ENCODE data around the gene GTF2A1L.
A peak's percentile ranks its signal among the peaks of the same experiment; 100 is the strongest.

GTF2A1L gene

GRCh38 chr2:48707466-48707865, 89.8 kb downstream of the GTF2A1L start:
- no peak for DNase-seq

GRCh38 chr2:48709096-48710034, 91.7 kb downstream of the GTF2A1L start:
- DNase-seq, result no peak

DNA sequence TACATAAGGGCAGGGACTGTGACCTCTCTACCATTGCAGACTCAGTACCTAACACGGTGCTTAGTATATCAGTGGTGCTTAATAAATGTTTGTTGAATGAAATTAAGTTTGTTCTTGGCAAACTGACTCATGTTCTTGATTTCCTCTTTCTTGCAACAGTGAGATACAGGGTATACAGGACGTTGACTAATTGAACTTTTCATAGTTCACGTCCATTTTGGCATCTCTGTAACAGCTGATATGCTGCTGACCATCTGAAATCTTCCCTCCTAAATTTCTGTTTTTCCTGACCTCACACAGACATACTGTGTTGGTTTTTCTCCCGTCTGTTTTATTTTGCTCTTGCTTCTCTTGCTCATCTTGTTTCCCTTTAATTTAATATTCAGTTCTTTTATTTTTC, 93.7 kb downstream of the GTF2A1L start:
- no peak for DNase-seq

DNA sequence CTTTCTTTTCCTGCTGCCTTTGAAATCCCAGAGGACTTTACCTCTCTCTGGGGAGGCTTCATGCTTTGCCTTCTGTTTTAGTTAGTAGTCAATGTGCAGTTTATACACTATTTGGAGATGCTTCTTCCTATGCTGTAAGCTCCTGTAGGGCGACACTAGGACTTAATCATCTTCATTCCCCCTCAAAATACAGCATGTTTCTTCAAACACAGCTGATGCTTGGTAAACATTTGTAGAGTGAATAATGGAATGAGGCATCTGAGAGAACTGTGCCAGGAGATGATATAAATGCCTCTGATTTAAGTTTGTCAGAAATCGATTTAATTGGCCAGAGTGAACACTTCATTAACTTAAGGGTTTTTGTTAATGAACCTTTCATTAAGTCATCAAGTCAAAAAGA, 94.5 kb downstream of the GTF2A1L start:
- no peak for DNase-seq

- DNase-seq, result no peak
Observed at GRCh38 chr2:48713647-48714046, 96.0 kb downstream of the GTF2A1L start.

GRCh38 chr2:48714245-48714644, 96.6 kb downstream of the GTF2A1L start:
- DNase-seq, result no peak

GRCh38 chr2:48715042-48715899, 97.6 kb downstream of the GTF2A1L start:
- no peak for DNase-seq

- no peak for DNase-seq
Observed at GRCh38 chr2:48715956-48716355, 98.3 kb downstream of the GTF2A1L start.

DNA sequence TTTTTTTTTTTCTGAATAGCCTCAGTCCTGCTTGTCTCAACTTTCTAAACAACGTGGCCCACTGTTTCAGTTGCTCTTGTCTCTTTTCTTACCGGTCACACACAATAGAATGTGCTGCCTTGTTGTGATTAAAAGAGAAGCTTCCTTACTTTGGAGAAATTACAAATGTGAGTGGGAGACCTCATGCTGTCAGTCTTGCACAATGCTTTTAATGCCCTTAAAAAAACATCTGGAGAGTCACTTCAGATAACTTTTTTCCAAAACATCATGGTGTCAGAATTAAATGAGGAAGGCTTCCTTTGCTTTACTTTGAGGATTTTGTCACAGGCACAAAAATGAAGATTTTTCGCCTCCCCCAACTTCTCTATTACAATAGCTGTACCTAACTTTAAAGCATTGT, 100.2 kb downstream of the GTF2A1L start:
- DNase-seq, result no peak

DNA sequence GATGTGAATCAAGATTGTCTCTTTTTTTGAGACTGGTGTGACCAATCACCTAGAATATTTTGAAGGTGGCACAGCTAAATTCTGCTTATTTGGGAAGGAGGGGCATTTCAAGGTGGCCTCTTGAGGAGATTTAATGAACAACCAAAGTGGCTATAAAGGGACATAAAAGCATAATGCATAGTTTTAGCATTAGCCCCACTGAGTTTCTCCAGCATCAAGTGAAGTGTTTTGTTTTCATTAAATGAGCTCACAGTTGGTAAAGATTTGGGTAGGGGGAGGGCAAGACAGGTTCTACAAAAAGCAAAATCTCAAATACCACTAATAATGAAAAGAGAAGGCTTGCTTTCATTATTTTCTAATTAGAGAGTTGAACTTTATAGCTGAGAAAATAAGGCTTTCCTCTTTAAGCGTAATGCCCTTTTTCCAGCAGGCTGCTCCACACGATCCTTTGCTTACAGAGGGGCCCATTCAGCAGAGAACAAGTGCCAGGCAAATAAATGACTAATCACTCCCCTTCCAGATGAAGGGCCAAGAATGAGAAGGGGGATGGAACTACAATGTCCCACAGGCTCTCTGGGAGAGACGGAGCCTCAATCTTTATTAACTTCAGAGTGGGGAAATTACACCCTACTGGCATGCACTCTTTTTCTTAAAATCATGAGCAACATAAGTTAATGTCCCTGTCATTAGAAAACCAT, 102.0 kb downstream of the GTF2A1L start:
- peak in 1 of 2 donors; percentile 15 for DNase-seq

- DNase-seq, result no peak
Observed at GRCh38 chr2:48721158-48721557, 103.5 kb downstream of the GTF2A1L start.

DNA sequence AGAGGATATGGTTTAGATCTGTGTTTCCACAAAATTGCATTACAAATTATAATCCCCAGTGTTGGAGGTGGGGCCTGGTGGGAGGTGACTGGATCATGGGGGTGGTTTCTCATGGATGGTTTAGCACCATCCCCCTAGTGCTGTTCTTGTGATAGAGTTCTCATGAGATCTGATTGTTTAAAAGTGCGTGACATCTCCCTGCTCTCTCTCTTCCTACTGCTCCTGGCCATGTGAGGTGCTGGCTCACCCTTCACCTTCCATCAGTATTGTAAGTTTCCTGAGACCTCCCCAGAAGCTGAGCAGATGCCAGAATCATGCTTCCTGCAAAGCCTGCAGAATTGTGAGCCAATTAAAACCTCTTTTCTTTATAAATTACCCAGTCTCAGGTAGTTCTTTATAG, 104.7 kb downstream of the GTF2A1L start:
- no peak for DNase-seq

DNA sequence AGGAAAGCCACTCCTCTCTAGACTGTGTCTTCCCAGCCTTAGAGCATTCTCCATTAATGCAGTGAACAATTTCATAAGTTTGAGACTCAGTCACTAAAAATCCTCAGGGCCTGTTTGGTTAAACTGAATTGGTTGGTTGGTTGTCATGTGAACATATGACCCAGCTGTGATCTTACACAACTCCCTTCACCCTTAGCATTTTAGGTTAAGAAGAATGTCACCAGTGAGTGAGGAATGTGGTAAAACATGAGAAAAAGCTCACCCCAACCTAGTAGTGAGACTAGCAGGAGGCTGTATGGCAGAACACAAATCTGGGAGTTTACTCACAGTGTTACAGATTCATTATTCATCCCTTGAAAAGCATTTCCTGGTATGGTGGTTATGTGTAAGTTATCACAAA, 105.5 kb downstream of the GTF2A1L start:
- no peak for DNase-seq

GRCh38 chr2:48724278-48724677, 106.6 kb downstream of the GTF2A1L start:
- no peak for DNase-seq

DNA sequence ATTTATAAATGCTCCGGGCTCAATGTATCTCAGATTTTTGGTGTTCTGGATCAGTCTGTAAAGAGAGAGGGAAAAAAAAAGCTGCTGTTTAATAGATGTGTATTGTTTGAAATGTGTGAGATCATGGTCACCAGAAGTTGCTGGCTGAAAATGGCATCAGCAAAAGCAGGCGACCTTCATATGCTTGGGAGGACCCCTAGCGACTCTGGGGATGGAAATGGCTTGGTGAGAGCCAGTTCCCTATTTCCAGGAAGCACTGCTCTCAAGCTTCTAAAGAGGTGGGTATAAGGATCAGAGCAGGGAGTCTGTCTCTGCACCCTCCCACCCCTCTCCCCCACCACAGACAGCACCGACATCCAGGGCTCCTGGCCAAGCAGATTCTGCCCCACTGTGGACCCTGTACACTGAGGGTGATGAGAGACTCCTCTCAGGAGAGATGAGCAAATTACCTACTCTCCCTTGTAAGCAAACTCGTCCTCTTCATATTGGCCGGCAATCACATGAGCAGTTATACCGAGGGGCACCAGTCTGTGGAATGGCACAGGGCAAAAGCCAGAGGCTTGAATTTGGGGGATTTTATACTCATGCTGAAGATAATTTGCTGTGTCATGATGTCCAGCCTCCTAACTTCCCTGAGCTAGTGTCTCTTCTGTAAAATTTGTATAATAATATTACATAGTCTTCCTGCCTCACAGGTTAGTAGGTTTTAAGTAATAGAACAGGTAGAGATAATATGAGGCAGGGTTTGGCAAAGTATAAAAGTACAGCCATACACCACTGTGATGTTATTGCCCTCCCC, 108.2 kb downstream of the GTF2A1L start:
- DNase-seq, result peak; percentile 36 to 64

GRCh38 chr2:48727560-48727959, 109.9 kb downstream of the GTF2A1L start:
- DNase-seq, result no peak

DNA sequence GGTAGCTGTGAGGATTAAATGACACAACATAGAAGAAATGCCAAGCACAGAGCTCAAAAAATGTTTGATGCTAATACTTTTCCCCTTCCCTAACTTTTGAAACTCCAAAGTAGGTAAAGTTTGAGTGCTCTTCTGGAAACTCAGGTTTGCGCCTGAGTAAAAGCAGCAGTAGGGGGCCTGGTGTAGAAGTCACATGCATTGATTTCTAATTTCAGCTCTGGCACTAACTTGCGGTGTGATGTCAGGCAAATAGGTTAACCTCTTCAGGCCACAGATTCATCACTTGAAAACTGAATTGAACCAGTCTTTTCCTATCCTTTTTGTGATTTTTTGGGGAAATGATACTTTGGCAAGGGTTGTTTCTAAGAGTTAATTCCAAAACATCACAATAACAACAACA, 110.6 kb downstream of the GTF2A1L start:
- DNase-seq, result no peak

- peak in 1 of 2 donors; percentile 10 for DNase-seq
Observed at GRCh38 chr2:48728840-48729239, 111.2 kb downstream of the GTF2A1L start.
